GM06990 (cell line): Measurements from ENCODE around the gene H1-8.
"Not testable (repeated sequence)": the region's sequence is repeated elsewhere in the genome, so short reads cannot be mapped to it uniquely, and the experiment has no call there.

Experiments
- DNase-seq: peaks from one replicate; pipeline ENCODE4 v3.0.0-alpha.2; 2011; ENCODE audit not compliant: insufficient read length; ENCODE audit errors: extremely low read depth
- H3K27me3 ChIP-seq: replicated peaks from 2 replicates; pipeline ENCODE4 v1.6.0; 2011; ENCODE audit warnings: low read length; ENCODE audit not compliant: control insufficient read depth, insufficient read depth
- H3K36me3 ChIP-seq: 2 replicates; pipeline ENCODE4 v1.5.1; 2011; ENCODE audit warnings: low read length; ENCODE audit not compliant: control insufficient read depth, insufficient read depth
- H3K4me3 ChIP-seq: replicated peaks from 2 replicates; pipeline ENCODE4 v1.5.1; 2011; ENCODE audit warnings: low read depth, mild to moderate bottlenecking, control low read depth, low read length
- CTCF ChIP-seq: IDR thresholded peaks from 2 replicates; pipeline ENCODE4 v1.5.1; 2011; ENCODE audit warnings: low read length, control low read depth, mild to moderate bottlenecking, inconsistent platforms; ENCODE audit not compliant: insufficient read depth, poor library complexity, severe bottlenecking

Gene H1-8

GRCh38 chr3:129536374-129536667 lies 6.7 kb upstream of the H1-8 start:
- no peaks in the 10 kb centered on the region for H3K27me3 ChIP-seq
- no peak for DNase-seq
- H3K4me3 ChIP-seq: no peak overlapping the region
- H3K36me3 ChIP-seq: no peaks in the 10 kb centered on the region
- no peak for TF ChIP-seq CTCF

DNA sequence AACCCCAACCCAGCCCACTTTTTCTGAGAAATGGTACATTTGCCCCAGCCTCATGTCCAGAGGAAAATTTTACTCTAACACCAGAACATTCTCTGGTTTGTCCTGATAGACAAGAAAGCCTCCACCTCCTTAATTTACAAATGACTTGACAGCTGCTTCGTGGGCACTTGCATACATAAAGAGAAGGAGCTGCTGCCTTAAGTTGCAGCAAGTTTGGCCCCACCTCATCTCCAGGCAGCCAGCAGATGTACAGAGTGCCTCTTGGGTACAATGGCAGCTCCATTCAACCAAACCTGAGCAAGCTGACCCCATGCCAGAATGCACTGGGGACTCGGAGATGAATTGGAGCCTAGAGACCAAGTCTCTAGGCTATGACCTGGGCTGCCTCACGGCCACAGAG lies 6.2 kb upstream of the H1-8 start:
- Histone ChIP-seq H3K27me3 (no peaks in the 10 kb centered on the region), H3K36me3 (no peaks in the 10 kb centered on the region), H3K4me3 (no peak overlapping the region)
- TF ChIP-seq CTCF: no peak
- no peak for DNase-seq

DNA sequence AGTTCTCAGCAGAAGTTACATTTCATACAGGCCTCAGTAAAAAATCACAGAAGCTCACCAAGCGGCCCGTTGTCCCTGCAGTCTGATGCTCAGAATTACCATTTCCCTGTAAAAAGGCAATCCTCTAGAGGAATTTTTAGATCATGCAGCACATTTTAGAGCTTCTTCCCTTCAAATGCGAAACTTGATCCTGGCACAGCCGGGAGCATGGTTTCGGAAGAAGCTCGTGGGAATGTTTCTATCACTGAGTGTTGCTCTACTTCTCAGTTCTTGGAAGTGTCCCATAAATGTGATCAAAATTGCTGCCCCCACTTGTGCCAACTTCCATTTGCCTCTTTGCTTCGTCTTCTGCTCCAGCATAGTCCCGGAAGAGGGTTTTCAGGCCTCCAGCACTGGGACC lies 3.8 kb upstream of the H1-8 start:
- TF ChIP-seq CTCF: no peak
- H3K27me3 ChIP-seq: no peaks in the 10 kb centered on the region
- DNase-seq: no peak
- H3K4me3 ChIP-seq: no peak overlapping the region
- H3K36me3 ChIP-seq: no peaks in the 10 kb centered on the region

GRCh38 chr3:129540776-129541516 lies 2.0 kb upstream of the H1-8 start:
- TF ChIP-seq CTCF: no peak
- H3K36me3 ChIP-seq: no peaks in the 10 kb centered on the region

DNA sequence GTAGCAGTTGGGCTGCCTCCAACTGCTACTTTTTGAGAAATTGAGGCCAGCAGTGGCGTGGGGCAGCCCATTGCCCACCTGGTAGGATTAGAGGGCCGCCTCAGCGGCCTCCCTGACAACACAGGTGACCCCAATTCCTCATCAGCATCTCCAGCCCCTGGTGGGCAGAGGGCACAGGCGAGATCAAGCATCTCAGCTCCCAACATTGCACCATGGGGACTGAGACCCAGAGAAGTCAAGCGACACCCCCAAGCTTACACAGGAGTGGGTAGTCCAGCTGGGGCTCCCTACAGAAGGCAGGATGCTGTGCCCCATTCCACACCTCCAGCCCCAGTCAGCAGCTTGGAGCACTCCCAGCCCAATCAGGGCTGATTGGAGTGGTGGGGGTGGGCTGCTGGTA lies 228 bp upstream of the H1-8 start:
- no peaks in the 10 kb centered on the region for H3K27me3 ChIP-seq
- no peaks in the 10 kb centered on the region for H3K36me3 ChIP-seq
- H3K4me3 ChIP-seq: no peak overlapping the region
- no peak for DNase-seq
- TF ChIP-seq CTCF: no peak

More at GRCh38 chr3:129540776-129541516, 2.0 kb upstream of the H1-8 start:
- no peak for DNase-seq
- Histone ChIP-seq H3K4me3 (no peak overlapping the region), H3K27me3 (no peaks in the 10 kb centered on the region)

DNA sequence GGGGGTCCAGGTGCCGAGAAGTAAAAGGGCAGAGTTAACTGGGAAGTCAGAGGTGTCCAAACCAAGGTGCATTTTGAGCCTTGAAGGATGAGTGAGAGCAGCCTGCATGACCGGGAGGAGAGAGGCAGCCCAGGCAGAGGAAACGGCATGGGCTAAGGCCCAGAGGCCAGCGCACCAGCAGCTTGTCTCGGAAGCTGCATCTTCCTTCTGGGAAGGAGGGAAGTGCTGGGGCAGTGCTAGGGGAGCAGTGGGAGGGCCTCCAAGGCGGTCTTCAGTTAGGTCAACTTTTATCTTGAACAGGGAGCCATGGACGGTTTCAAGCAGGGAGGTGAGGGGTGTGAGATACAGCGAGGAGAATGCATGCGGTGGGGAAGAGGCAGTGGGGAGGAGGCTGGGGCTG lies 1.0 kb downstream of the H1-8 start:
- Histone ChIP-seq H3K4me3 (no peak overlapping the region), H3K27me3 (no peaks in the 10 kb centered on the region), H3K36me3 (no peaks in the 10 kb centered on the region)
- no peak for TF ChIP-seq CTCF
- DNase-seq: no peak

DNA sequence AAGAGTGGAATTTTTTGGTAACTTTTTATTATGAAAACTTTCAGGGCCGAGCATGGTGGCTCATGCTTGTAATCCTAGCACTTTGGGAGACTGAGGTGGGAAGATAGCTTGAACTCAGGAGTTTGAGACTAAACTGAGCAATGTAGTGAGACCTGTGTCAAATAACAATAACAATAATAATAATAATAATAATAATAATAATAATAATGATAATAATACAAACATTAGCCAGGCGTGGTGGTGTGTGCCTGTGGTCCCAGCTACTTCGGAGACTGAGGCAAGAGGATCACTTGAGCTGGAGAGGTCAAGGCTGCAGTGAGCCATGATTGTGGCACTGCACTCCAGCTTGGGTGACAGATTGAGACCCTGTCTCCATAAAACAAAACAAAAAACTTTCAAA lies 3.0 kb downstream of the H1-8 start:
- not testable (repeated sequence) for H3K36me3 ChIP-seq, H3K4me3 ChIP-seq, DNase-seq, H3K27me3 ChIP-seq
